Lower lobe of right lung (tissue), 2 donors: ENCODE results near the gene ARHGEF6. TPM values are rescaled to one million over a fixed set of nuclear protein-coding genes. Genes with fewer than 3 reads are reported as not detected.

ENCODE experiments used
- ATAC-seq, 2 donors: fragments of 200-7000 bp; cut with Tn5 transposase; one replicate each; pipeline ENCODE4 v1.9.1; 2020 to 2022; ENCODE audit warnings: mild to moderate bottlenecking in 2 of 2, moderate library complexity in 2 of 2
- DNase-seq: peaks from one replicate; pipeline ENCODE4 v3.0.0-alpha.2; 2020
- H3K27ac ChIP-seq: fragments of 200-600 bp; one replicate; pipeline ENCODE4 v1.8.0; 2022
- H3K27me3 ChIP-seq: fragments of 200-600 bp; one replicate; pipeline ENCODE4 v1.8.0; 2022; ENCODE audit warnings: low read depth
- H3K36me3 ChIP-seq: fragments of 200-600 bp; one replicate; pipeline ENCODE4 v1.8.0; 2022; ENCODE audit warnings: mild to moderate bottlenecking
- H3K4me1 ChIP-seq: fragments of 200-600 bp; one replicate; pipeline ENCODE4 v1.8.0; 2022
- H3K4me3 ChIP-seq: fragments of 200-600 bp; one replicate; pipeline ENCODE4 v1.8.0; 2022; ENCODE audit warnings: mild to moderate bottlenecking
- H3K9me3 ChIP-seq: fragments of 200-600 bp; one replicate; pipeline ENCODE4 v1.8.0; 2022
- intact Hi-C: fragments of 100-400 bp; cut with DNase I; formaldehyde crosslinking; loops from one replicate; pipeline ENCODE4 v1.11.0; 2022
- total RNA-seq: library from RNA; stranded (reverse); fragmentation: NEBNext Ultra II Directional; extraction: Animal tissue kit (Norgen Biotek cat#: 25700); gene quantifications from one replicate; pipeline ENCODE4 v1.2.1, GENCODE V29; 2021
- TF ChIP-seq, protein P1 (sequence below): fragments of 200-600 bp; IDR thresholded peaks from one replicate; pipeline ENCODE4 v1.8.0; 2022; ENCODE audit warnings: antibody characterized with exemption, mild to moderate bottlenecking
- donor health status: DM: no; HTN: yes; CAD: no; lungs with severe emphysema.

The ARHGEF6 gene
- total RNA-seq, 1 donor from 2014 or later, result 33.7 TPM

DNA sequence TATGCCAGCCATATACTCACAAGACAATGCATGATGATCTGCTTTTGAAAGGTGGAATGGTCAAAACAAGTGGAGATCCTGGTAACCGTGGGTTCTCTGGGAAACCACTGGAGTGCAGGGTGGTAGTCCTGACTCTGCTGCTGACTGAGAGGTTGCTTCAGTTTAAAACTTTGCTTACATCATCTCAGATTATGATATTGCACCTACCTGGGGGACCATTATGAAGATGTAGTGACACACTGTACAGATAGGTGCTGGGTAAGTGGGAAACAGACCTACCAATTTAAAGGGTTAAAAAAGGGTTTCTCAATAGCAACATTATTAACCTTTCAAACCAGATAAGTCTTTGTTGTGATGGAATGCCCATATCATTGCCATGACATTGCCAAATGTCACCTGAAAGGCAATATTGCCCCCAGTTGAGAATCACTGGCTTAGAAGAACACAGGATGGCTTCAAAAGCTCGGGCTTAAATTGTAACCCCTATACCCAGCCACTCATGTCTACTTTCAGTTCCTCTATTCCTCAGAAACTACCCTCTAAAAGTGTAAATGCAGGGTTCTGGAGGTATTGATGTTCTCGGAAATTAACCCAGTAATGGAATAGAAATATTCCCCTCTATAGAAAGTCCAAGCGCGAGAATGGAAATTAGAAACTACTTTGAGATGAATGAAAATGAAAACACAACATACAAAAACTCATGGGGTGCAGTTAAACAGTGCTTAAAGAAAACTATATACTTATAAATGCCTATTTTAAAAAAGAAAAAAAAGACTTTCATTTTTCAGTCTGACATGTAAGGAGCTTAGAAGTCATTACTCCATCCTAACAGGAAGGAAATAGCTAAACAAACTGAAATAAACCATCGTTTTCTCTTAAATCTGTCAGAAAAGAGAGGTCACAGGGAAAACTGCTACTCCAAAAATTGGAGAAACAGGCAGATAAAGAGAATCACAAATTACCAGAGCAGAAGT is 65.8 kb downstream of the ARHGEF6 start:
- intact Hi-C loops, result loop anchor here (10.0 kb wide), 1 partner anchor 210 kb away; no protein-coding TSS in a partner anchor
- H3K4me1 ChIP-seq, result peaks cover 10% of the 10 kb centered on the region
- ATAC-seq (no peak), DNase-seq (no peak)
- H3K4me3 ChIP-seq, result no peak overlapping the region
- no peak overlapping the region for H3K27ac ChIP-seq
- H3K27me3 ChIP-seq, result no peaks in the 10 kb centered on the region
- no peaks in the 10 kb centered on the region for H3K36me3 ChIP-seq
- no peaks in the 10 kb centered on the region for H3K9me3 ChIP-seq
- TF ChIP-seq, protein P1, sequence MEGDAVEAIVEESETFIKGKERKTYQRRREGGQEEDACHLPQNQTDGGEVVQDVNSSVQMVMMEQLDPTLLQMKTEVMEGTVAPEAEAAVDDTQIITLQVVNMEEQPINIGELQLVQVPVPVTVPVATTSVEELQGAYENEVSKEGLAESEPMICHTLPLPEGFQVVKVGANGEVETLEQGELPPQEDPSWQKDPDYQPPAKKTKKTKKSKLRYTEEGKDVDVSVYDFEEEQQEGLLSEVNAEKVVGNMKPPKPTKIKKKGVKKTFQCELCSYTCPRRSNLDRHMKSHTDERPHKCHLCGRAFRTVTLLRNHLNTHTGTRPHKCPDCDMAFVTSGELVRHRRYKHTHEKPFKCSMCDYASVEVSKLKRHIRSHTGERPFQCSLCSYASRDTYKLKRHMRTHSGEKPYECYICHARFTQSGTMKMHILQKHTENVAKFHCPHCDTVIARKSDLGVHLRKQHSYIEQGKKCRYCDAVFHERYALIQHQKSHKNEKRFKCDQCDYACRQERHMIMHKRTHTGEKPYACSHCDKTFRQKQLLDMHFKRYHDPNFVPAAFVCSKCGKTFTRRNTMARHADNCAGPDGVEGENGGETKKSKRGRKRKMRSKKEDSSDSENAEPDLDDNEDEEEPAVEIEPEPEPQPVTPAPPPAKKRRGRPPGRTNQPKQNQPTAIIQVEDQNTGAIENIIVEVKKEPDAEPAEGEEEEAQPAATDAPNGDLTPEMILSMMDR, result no peak

DNA sequence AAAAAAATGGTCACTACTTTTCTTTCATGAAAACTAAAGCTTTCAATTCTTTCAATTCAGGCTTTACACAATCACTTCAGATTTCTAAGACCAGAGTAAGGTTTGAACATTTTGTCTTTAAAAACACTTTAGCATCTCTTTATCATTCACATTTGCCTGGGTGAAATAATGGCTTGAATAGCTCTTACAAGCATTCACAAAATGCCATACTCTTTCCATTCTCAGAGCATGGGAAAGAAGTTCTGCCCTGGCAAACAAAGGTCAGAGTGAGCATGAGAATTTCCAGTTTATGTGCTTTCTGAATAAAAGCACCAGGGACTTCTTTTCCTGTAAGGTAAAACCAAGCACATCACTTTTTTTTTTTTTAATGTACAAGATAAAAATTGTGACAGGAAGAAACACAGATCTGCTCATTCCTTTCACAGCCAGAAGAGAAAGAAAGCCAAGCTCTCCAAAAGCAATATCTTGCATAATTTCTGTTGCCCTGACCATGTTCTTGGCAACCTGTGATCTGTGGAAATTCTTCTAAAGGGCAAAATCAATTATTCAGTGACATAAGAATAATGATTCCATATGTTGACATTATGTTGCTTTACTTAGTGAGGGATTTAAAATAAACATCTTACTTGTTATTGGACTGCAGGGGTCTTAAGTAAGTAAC is 68.0 kb downstream of the ARHGEF6 start:
- no peak overlapping the region for H3K4me3 ChIP-seq
- H3K27ac ChIP-seq, result no peak overlapping the region
- no peaks in the 10 kb centered on the region for H3K27me3 ChIP-seq
- TF ChIP-seq, protein P1, result no peak
- no peaks in the 10 kb centered on the region for H3K9me3 ChIP-seq
- ATAC-seq (no peak), DNase-seq (no peak)
- intact Hi-C loops, result loop anchor here (10.0 kb wide), 1 partner anchor 212 kb away; no protein-coding TSS in a partner anchor
- no peaks in the 10 kb centered on the region for H3K36me3 ChIP-seq
- peaks cover 10% of the 10 kb centered on the region for H3K4me1 ChIP-seq

DNA sequence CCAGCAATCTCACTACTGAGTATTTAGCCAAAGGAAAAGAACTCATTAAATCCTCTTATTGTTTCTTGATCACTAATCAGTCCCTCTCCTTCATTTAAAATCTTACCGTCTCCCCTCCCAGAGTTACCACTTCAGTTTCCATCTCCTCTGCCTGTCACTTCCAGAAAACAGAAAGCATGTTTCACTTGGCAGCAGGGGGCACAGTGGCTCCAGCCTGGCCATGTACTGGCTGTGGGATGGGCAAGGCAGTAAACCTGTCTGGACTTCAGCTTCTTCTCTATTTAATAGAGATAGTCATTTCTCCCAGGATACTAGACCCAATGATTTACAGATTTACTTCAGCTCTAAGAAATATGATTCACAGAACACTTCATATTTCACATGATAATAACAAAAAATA is 69.6 kb downstream of the ARHGEF6 start:
- Histone ChIP-seq H3K4me1 (peaks cover 10% of the 10 kb centered on the region), H3K27ac (no peak overlapping the region), H3K9me3 (no peaks in the 10 kb centered on the region), H3K27me3 (no peaks in the 10 kb centered on the region), H3K4me3 (no peak overlapping the region), H3K36me3 (peaks cover 5% of the 10 kb centered on the region)
- ATAC-seq (no peak), DNase-seq (peak; percentile 43)
- intact Hi-C loops, result loop anchor here (10.0 kb wide), 1 partner anchor 214 kb away; no protein-coding TSS in a partner anchor
- TF ChIP-seq, protein P1, result peak; percentile 49

DNA sequence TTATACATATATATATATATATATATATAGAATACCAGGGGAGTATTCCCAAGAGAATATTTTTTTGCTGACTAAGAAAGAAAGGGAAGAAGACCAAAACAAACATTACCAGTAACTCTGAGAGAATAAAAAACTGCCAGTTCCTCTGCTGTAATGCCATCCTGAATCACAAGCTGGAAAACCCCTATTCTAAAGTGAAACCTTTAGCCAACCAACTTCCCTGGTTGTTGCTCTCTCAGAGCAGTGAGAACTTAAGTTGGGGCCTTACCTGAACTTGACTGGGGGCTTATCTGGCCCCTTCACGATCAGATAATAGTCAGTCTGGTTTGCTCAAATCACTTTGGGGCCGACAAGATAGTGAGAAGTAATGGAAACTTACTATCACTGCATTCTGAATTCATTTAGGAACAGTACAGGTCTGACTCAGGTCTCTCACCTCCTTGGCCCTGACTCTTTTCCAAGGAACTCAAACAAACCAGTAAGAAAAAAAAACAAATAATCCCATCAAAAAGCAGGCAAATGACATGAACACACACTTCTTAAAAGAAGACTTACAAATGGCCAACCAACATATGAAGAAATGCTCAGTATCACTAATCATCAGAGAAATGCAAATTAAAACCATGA is 70.3 kb downstream of the ARHGEF6 start:
- intact Hi-C loops, result loop anchor here (10.0 kb wide), 1 partner anchor 214 kb away; no protein-coding TSS in a partner anchor
- Histone ChIP-seq H3K36me3 (peaks cover 5% of the 10 kb centered on the region), H3K4me3 (no peak overlapping the region), H3K9me3 (no peaks in the 10 kb centered on the region), H3K27me3 (no peaks in the 10 kb centered on the region), H3K27ac (no peak overlapping the region), H3K4me1 (peaks cover 10% of the 10 kb centered on the region)
- TF ChIP-seq, protein P1, result no peak
- no peak for DNase-seq
- ATAC-seq, result no peak

DNA sequence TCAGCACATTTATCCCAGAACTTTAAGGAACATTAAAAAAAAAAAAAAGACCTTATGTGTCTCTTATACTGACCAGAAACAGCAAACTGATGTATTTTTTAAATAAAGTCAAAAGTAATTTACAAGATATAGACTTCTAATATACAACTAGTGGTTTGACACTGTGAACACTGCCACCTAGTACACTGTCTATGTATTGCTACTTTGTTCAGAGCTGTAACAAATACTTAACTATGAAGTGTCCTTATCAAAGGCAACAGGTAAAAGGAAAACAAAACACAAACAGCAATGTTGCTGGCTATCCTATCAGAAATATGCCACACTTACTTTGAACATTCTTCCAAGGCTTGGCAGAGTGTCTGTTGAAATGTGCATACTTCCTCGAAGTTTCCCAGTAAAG is 72.4 kb downstream of the ARHGEF6 start:
- intact Hi-C loops, result no loop called here

More for the DNA sequence above, 72.4 kb downstream of the ARHGEF6 start:
- no peak overlapping the region for H3K4me3 ChIP-seq
- no peak overlapping the region for H3K27ac ChIP-seq
- DNase-seq, result no peak
- peaks cover 14% of the 10 kb centered on the region for H3K36me3 ChIP-seq
- no peaks in the 10 kb centered on the region for H3K27me3 ChIP-seq
- H3K9me3 ChIP-seq, result no peaks in the 10 kb centered on the region
- peaks cover 8% of the 10 kb centered on the region for H3K4me1 ChIP-seq
- peak; percentile 45 to 73 for ATAC-seq
- TF ChIP-seq, protein P1, result peak; percentile 28
